Upper lobe of left lung (tissue), 6 donors: ENCODE results near the gene SMOC2. TPM values are rescaled to one million over a fixed set of nuclear protein-coding genes. Genes with fewer than 3 reads are reported as not detected.

Source experiments
- ATAC-seq, 2 donors: fragments of 200-7000 bp; cut with Tn5 transposase; one replicate each; pipeline ENCODE4 v1.9.1; 2022; ENCODE audit warnings: mild to moderate bottlenecking in 2 of 2, moderate library complexity in 2 of 2; ENCODE audit not compliant: low FRiP score in 2 of 2
- DNase-seq, 2 donors: peaks; one replicate each; pipeline ENCODE4 v3.0.0-alpha.2; 2019 to 2020
- H3K27ac ChIP-seq, 4 donors: fragments of 200-600 bp; sonication (generic); one replicate each; pipeline ENCODE4 v1.5.1; 2016 to 2019
- H3K27me3 ChIP-seq, 4 donors: fragments of 200-600 bp; sonication (generic); one replicate each; pipeline ENCODE4 v1.5.1; 2017 to 2019
- H3K36me3 ChIP-seq, 4 donors: fragments of 200-600 bp; sonication (generic); one replicate each; pipeline ENCODE4 v1.5.1; 2016 to 2019
- H3K4me1 ChIP-seq, 4 donors: fragments of 200-600 bp; sonication (generic); one replicate each; pipeline ENCODE4 v1.5.1; 2018 to 2019
- H3K4me3 ChIP-seq, 4 donors: fragments of 200-600 bp; sonication (generic); one replicate each; pipeline ENCODE4 v1.5.1; 2017 to 2019; ENCODE audit warnings: mild to moderate bottlenecking in 2 of 4, moderate library complexity in 1 of 4
- H3K9me3 ChIP-seq, 4 donors: fragments of 200-600 bp; sonication (generic); one replicate each; pipeline ENCODE4 v1.5.1; 2018 to 2019
- EP300 ChIP-seq, 4 donors: sonication (generic); formaldehyde crosslinking; IDR thresholded peaks; one replicate each; pipeline ENCODE4 v1.5.1; 2017; ENCODE audit warnings: antibody characterized with exemption in 4 of 4, control low read depth in 2 of 4
- POLR2A ChIP-seq, 4 donors: fragments of 450-650 bp; IDR thresholded peaks; one replicate each; pipeline ENCODE4 v1.5.1; 2016 to 2017; ENCODE audit warnings: antibody characterized with exemption in 4 of 4, mild to moderate bottlenecking in 2 of 4
- POLR2AphosphoS5 ChIP-seq, 2 donors: sonication (generic); formaldehyde crosslinking; IDR thresholded peaks; one replicate each; pipeline ENCODE4 v1.5.1; 2017; ENCODE audit warnings: antibody characterized with exemption in 2 of 2
- WGBS, 2 donors: methylation state at CpG; one replicate each; pipeline ENCODE4 v1.1.5; 2017 to 2018; 5-methylcytosine and 5-hydroxymethylcytosine counted together
- total RNA-seq, 6 donors: library from RNA; depleted of rRNA in 4 of 6; stranded (reverse); fragments of >200 nt in 4 of 6; gene quantifications; one replicate each; pipeline versions ENCODE4 v1.1.0 to v1.2.1, GENCODE V29; 2016 to 2021
- TF ChIP-seq, protein P1 (sequence below), 6 experiments: fragments of 450-650 bp in 4 of 6; fragments of 200-600 bp in 2 of 6; sonication (generic) in 2 of 6; IDR thresholded peaks; one replicate each; pipeline ENCODE4 v1.5.1; 2016 to 2019; ENCODE audit warnings: antibody characterized with exemption in 6 of 6
- donor health status: DM: no; HTN: no; CAD: no; lungs with moderate emphysema.
- donor health status: DM: no; HTN: yes; CAD: no; lungs with severe emphysema.

SMOC2 gene
- total RNA-seq, 6 donors from 2014 or later, result 1.0 to 18.9 (median 5.0) TPM

DNA sequence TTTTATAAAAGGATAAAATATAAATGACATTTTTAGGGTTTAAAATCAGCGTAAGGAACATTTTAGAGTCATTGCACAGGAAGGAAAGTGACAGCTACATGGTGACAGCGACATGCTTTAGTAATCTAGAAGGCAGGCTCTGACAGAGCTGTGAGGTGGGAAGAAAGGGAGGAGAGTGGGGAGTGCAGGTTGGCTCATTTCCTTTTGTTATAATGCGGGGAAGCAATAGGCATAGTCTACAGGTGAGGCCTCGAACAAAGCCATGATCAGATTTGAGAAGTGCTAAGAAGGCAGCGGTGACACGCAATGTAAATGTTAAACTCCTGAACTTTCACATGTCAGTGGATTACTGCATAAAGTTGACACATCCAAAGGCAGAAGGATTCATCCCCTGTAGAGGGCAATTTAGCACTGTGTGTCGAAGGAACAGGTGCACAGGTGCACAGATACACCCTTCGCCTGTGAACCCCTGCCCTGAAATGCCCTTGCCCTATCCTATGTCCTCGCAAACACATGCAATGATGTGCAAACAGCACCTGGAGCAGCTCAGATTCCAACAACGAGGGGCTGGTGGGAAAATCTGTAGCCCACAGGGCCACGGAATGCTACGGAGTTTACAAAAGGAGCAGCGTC, 32.4 kb upstream of the SMOC2 start:
- Histone ChIP-seq H3K36me3 (no peaks in the 10 kb centered on the region), H3K4me3 (no peak overlapping the region), H3K27ac (no peak overlapping the region), H3K9me3 (no peaks in the 10 kb centered on the region), H3K4me1 (no peaks in the 10 kb centered on the region), H3K27me3 (no peaks in the 10 kb centered on the region)
- no peak for DNase-seq
- ATAC-seq, result no peak
- 82 to 91% methylated on average over 13 of the region's 13 CpGs for whole genome bisulfite sequencing, 2 donors
- TF ChIP-seq, protein P1, sequence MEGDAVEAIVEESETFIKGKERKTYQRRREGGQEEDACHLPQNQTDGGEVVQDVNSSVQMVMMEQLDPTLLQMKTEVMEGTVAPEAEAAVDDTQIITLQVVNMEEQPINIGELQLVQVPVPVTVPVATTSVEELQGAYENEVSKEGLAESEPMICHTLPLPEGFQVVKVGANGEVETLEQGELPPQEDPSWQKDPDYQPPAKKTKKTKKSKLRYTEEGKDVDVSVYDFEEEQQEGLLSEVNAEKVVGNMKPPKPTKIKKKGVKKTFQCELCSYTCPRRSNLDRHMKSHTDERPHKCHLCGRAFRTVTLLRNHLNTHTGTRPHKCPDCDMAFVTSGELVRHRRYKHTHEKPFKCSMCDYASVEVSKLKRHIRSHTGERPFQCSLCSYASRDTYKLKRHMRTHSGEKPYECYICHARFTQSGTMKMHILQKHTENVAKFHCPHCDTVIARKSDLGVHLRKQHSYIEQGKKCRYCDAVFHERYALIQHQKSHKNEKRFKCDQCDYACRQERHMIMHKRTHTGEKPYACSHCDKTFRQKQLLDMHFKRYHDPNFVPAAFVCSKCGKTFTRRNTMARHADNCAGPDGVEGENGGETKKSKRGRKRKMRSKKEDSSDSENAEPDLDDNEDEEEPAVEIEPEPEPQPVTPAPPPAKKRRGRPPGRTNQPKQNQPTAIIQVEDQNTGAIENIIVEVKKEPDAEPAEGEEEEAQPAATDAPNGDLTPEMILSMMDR (IDR thresholded peaks at IDR 0.05), result no peak

DNA sequence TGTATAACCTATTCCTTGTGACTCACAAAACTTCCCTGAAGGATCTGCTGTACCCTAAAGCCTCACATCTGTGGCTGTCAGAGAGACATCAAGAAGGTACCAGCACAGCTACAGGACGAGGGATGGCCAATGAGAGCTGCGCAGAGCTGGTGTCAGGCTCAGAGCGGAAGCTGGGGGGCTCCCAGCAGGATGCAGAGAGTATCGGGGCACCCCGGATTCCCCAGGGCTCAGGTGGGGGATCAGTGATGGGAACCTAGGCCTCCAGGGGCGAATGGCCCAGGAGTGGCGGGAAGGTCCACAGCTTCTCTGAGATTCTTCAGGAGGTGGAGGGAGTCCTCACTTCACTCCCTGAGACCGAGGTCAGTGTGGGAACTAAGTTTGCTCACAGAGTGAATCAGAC, 30.9 kb upstream of the SMOC2 start:
- no peak overlapping the region for H3K27ac ChIP-seq
- H3K36me3 ChIP-seq, result no peaks in the 10 kb centered on the region
- TF ChIP-seq EP300 (IDR thresholded peaks at IDR 0.05), result no peak
- TF ChIP-seq, protein P1 (IDR thresholded peaks at IDR 0.05), result no peak
- no peak for TF ChIP-seq POLR2AphosphoS5 (IDR thresholded peaks at IDR 0.05)
- TF ChIP-seq POLR2A (IDR thresholded peaks at IDR 0.05), result no peak
- no peak overlapping the region for H3K4me3 ChIP-seq
- no peaks in the 10 kb centered on the region for H3K9me3 ChIP-seq
- ATAC-seq (no peak), DNase-seq (no peak)
- no peaks in the 10 kb centered on the region for H3K27me3 ChIP-seq
- WGBS, 2 donors, result 85 to 90% methylated on average over 8 of the region's 8 CpGs
- no peaks in the 10 kb centered on the region for H3K4me1 ChIP-seq

DNA sequence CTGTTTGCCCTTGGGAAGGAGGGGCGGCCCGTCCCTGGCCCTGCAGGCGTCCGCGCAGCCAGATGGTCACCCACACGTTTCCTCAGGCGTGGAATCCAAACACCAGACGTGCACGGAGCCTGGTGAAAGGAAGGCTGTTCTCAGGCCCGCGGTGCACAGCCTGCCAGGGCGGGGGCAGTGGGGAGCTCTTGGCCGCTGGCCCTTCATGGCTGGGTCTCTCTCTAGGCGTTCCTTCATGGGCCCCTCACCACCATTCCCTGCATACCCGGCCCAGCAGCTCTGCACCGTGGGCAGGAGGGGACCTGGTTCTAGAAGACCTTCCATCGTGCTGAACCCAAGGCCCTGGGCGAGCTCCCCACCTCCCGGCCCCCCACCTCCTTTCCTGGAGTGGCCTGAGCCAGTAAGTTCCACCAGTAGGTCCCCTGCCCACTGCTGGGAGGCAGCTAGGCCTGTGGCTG, 30.4 kb upstream of the SMOC2 start:
- no peaks in the 10 kb centered on the region for H3K27me3 ChIP-seq
- 70 to 84% methylated on average over 9 to 19 of the region's 19 CpGs for WGBS, 2 donors
- no peaks in the 10 kb centered on the region for H3K4me1 ChIP-seq
- DNase-seq (peak in 1 of 2 donors; percentile 61), ATAC-seq (no peak)
- H3K4me3 ChIP-seq, result no peak overlapping the region
- TF ChIP-seq POLR2AphosphoS5 (IDR thresholded peaks at IDR 0.05) (no peak), POLR2A (IDR thresholded peaks at IDR 0.05) (no peak), EP300 (IDR thresholded peaks at IDR 0.05) (no peak)
- TF ChIP-seq, protein P1 (IDR thresholded peaks at IDR 0.05), result no peak
- H3K27ac ChIP-seq, result no peak overlapping the region
- H3K9me3 ChIP-seq, result no peaks in the 10 kb centered on the region
- H3K36me3 ChIP-seq, result no peaks in the 10 kb centered on the region

DNA sequence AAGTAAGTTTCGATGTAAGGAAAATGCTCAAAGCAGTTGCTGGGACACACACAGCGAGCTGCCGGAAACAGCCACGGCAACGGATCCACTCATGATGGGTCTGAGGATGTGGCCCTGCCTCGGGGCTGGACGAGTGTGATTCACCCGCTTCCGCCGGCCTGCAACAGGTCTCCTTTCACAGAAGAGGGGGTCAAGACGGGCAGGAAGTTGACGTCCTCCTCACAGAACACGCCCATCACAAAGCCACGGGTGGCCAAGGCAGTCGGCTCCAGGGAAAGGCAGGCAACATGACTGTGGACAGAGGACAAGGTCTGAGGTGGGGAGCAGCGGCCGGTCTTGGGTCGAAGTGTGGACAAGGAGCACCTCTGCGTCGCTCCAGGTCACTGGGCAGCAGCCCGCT, 29.9 kb upstream of the SMOC2 start:
- TF ChIP-seq, protein P1 (IDR thresholded peaks at IDR 0.05), result no peak
- Histone ChIP-seq H3K27me3 (no peaks in the 10 kb centered on the region), H3K27ac (no peak overlapping the region), H3K36me3 (no peaks in the 10 kb centered on the region), H3K9me3 (no peaks in the 10 kb centered on the region), H3K4me3 (no peak overlapping the region), H3K4me1 (no peaks in the 10 kb centered on the region)
- 84 to 85% methylated on average over 21 of the region's 21 CpGs for WGBS, 2 donors
- DNase-seq (peak in 1 of 2 donors; percentile 50), ATAC-seq (no peak)

DNA sequence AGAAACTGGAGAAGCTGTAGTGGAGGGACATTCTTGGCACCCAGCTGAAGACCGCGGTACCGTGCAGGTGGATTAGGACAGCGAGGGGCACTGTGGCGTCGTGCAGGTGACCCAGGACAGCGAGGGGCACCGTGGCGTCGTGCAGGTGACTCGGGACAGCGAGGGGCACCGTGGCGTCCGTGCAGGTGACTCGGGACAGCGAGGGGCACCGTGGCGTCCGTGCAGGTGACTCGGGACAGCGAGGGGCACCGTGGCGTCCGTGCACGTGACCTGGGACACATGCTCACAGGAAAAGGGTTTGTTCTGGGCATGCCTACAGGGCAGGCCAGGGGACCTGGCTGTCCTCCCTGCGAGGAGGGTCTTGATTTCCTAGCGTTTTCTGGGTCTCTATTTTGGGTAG, 29.2 kb upstream of the SMOC2 start:
- Histone ChIP-seq H3K4me1 (no peaks in the 10 kb centered on the region), H3K4me3 (no peak overlapping the region), H3K27ac (no peak overlapping the region), H3K36me3 (no peaks in the 10 kb centered on the region), H3K9me3 (no peaks in the 10 kb centered on the region), H3K27me3 (no peaks in the 10 kb centered on the region)
- ATAC-seq (no peak), DNase-seq (peak in 1 of 2 donors; percentile 47)
- TF ChIP-seq, protein P1 (IDR thresholded peaks at IDR 0.05), result no peak
- TF ChIP-seq POLR2A (IDR thresholded peaks at IDR 0.05), result no peak
- 88 to 92% methylated on average over 28 of the region's 28 CpGs for WGBS, 2 donors
